ENCODE results near the gene AHNAK2.
"Not testable (repeated sequence)": the region's sequence is repeated elsewhere in the genome, so short reads cannot be mapped to it uniquely, and the experiment has no call there.

Gene AHNAK2

DNA sequence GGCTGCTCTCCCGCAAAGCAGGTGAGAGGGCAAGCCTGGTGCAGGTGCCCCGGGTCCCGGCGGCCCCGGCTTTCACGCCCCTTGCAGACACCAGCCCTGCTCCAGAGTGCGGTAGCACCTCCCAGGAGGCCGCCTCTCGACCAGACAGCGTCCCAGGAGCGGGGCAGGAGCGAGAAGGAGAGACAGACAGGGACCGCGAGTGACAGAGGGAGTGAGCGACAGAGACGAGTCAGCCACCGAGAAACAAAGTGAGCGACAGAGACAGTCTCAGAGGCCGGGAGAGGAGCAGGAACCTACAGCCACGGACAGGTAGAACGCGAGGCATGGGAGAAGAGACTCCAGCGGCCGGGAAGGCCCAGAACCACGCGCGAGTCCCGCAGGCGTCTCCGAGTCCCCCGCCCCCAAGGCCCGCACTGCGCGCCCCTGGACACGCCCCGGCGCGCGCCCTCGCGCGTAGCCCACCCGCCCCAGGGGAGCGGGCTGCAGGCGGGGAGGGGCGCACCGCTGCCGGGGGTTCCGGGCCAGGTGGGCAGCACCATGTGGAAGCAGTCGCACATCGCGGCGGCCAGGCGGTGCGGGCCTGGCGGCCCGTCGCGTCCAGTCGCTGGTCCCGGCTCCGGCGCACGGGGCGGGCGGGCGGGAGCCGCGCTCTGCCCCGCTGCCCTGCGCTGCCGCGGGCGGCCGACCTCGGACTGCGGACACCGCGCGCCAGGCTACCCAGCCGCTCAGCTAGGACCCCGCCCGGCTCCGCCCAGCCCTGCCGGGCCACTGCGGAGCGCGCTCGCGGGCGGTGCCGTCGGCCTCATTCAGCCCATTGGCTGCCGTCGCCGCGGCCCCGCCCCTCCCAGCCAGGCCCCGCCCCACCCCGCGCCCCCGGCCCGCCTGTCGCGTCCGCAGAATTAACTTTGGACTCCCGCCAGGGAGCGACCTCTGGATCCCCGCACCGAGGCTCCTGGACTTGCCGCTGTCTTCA, at the start of gene AHNAK2:
Gene AHNAK2 (minus strand): TSS at position 694 of the 973 bp plus-strand sequence. CDS start 137 bp downstream, at position 557.
- peak; percentile 77 for DNase-seq

DNA sequence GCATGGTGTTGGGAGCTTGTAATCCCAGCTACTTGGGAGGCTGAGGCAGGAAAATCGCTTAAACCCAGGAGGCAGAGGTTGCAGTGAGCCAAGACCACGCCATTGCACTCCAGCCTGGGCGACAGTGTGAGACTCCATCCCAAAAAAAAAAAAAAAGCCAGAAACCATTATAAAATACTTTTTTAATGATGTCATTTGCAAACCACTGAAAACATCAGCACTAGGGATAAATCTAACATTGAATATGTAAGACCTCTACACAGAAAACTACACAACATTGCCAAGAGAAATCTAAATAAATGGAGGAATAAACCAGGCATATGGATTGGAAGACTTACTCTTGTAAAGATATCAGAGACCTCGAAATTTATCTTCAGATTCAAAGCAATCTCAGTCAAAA, 49.5 kb upstream of the AHNAK2 start:
- not testable (repeated sequence) for DNase-seq

DNA sequence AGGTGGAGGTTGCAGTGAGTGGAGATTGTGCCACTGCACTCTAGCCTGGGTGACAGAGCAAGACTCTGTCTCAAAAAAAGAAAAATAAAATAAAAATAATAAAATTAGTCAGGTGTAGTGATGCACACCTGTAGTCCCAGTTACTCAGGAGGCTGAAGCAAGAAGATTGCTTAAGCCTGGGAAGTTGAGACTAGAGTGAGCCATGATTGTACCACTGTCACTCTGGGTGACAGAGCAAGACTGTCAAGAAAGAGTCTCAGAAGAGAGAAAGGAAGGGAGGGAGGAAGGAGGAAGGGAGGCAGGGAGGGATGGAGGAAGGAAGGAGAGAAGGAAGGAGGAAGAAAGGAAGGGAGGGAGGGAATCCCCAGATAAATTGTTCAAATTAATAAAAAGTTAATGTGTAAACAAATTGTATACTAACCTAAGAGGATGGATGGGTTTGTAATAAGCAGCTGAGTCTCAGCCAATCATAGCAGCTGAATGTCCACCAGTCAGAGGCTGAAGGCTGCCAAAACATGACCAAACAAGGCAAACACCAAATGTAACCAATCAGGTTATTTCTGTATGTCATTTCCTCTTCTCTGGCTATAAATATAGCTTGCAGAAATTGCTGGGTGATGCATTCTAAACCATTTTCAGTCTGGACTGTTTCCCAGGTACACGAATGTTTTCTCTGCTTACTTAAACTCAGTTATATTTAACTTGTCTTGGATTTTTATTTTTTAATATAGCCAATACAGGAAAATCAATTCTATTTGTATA, 48.8 kb upstream of the AHNAK2 start:
- DNase-seq = peak; percentile 24

DNA sequence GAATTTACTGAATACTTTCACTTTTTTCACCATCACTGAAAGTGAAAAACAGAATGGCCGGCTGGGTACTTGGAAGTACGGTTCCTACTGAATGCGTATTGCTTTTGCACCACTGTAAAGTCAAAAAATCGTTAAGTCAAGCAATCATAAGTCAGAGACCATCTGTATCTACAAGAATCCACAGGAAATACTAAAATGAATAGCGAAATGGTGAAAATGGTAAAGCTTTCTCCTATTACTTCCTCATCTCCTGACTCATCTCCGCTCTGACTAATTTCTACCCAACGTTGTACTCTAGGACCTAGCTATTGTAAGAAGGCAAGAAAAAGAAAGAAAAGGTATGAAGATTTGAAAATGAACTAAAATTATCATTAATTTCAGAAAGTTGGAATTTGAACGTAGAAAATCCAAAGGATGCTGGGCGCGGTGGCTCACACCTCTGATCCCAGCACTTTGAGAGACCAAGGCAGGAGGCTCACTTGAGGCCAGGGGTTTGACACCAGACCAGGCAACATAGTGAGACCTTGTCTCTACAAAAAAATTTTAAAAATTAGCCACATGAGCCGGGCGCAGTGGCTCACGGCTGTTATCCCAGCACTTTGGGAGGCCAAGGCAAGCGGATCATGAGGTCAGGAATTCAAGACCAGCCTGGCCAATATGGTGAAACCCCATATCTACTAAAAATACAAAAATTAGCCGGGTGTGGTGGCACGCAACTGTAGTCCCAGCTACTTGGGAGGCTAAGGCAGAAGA, 48.0 kb upstream of the AHNAK2 start:
- peak; percentile 56 for DNase-seq

DNA sequence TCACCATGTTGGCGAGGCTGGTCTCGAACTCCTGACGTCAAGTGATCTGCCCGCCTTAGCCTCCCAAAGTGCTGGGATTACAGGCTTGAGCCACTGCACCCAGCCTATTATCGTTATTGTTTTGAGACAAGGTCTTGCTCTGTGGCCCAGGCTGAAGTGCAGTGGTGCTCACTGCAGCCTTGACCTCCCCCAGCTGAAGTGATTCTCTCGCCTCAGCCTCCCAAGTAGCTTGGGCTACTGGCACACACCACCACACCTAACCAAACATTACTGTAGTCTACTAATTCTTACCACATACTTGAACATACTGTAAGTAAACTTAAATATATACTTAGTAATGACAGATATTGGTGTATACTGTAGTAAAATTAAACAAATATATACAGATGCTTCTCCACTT, 47.3 kb upstream of the AHNAK2 start:
- no peak for DNase-seq

DNA sequence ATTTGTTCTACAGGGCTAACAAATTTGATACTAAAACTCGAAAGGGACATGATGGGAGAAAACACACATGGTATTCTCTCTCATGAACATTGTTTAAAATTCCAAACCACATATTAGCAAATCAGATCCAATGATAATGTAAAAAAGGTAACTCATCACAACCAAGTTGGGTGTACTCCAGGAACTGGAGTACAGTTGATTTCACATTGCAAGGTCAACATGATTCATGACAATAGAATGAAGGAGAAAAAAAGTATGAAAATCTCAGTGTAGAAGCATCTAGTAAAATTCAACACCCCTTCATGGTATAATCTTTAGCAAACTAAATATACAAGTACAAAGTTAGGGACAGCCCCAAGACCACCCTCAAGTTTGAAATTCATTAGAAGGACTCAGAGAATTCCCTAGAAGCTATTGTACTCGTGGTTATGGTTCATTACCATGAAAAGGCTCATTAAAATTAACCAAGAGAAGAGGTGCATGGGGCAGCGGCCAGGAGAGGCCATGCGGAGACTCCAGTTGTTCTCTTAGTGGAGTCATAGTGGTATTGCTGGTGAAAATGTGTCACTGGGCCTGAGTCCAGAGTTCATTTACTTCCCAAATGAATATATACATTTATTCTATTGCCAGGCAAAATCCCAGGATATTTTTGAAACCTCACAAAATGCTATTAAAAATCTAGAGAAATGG, 45.8 kb upstream of the AHNAK2 start:
- DNase-seq = peak; percentile 71

DNA sequence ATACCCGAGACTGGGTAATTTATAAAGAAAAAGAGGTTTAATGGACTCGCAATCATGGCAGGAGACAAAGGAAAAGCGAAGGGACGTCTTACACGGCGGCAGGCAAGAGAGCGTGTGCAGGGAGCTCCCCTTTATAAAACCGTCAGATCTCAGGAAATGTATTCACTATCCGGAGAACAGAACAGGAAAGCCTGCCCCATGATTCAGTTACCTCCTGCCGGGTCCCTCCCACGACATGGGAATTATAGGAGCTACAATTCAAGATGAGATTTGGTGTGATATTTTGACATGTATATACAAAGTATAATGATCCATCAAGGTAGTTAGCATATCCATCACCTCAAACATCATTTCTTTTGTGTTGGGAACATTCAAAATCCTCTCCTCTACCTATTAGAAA, 45.0 kb upstream of the AHNAK2 start:
- peak; percentile 70 for DNase-seq

DNA sequence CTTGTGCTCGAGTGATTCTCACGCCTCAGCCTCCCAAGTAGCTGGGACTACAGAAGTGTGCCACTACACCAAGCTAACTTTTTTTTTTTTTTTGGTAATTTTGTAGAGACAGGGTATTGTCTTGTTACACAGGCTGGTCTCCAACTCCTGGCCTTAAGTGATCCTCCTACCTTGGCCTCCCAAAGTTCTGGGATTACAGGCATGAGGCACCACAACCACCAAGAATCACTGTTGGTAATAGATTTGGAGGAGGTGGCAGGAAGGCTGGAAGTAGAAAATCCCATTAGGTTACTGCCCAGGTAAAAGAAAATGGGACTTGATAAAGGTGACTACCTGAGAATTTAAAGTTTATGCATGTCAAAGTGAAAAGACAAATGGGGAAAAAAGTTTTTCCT, 44.1 kb upstream of the AHNAK2 start:
- peak; percentile 37 for DNase-seq

DNA sequence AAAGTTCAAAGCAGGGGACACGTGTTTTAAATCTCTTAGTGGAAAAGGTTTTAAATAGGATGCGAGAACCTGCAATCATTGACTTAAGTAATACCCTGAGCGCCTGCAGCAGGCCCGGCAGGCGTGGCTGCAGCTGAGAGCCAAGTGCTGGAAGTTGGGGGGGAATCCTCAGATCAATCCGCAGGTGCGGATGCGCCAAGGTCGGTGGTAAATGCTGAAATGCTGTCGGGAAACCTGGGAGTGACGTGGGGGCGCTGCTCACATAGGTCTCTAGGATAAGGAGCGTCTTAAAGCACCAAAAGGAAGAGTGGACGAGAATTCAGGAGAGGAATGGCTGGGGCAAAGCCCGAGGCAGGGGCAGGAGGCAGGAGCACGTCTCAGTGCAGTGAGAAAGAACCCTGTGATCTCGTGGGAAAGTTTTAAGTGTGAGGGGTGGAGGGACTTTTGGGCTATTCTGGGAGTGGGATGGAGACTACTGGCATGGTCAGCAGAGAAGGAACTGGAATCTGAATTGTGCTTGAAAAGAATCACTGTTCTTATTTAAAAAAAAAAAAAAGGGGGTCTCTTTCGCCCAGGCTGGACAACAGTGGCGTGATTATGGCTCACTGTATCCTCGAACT, 43.6 kb upstream of the AHNAK2 start:
- DNase-seq = peak; percentile 26

DNA sequence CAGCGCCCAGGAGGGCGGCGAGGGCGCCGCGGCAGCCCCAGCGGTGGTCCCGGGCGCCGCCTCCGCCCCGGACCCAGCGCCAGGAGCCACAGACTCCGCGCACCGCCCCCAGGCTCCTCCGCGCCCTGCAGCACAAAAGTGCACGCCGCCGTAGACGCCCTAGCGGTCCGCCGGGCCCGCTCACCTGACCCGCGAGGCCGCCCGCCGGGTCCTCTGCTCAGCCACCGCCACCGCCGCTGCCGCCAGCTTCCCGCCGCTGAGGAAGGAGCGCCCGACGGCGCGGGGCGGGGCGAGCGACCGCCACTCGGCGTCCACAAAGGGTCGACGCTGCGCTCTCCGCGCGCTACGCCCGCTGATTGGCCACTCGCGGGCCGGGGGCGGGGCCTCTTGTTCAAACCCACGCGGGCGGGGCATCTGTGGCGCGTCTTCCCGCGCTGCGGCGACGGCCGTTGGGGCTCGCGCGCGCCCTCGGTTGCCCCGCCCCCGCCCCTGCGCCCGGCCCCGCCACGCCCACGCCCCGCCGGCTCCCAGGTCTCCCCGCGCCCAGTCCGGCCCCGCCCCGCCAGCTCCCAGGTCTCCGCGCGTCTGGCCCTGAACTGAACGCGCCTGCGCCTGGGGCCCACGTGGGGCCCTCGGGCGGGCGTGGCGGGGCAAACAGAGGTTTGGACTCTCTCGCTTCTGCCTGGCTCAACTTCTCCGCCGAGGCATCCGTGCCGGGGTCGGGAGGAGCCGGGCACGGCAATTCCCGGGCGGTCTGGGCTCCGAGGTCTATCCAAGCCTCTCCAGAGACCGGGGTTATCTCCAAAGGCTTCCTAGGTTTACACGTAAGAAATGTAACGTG, 42.9 kb upstream of the AHNAK2 start, which contains the start of gene CDCA4:
Gene CDCA4 (minus strand): TSS at position 269 of the 841 bp plus-strand sequence. CDS start 9,154 bp downstream, outside the sequence.
- peak; percentile 91 for DNase-seq

DNA sequence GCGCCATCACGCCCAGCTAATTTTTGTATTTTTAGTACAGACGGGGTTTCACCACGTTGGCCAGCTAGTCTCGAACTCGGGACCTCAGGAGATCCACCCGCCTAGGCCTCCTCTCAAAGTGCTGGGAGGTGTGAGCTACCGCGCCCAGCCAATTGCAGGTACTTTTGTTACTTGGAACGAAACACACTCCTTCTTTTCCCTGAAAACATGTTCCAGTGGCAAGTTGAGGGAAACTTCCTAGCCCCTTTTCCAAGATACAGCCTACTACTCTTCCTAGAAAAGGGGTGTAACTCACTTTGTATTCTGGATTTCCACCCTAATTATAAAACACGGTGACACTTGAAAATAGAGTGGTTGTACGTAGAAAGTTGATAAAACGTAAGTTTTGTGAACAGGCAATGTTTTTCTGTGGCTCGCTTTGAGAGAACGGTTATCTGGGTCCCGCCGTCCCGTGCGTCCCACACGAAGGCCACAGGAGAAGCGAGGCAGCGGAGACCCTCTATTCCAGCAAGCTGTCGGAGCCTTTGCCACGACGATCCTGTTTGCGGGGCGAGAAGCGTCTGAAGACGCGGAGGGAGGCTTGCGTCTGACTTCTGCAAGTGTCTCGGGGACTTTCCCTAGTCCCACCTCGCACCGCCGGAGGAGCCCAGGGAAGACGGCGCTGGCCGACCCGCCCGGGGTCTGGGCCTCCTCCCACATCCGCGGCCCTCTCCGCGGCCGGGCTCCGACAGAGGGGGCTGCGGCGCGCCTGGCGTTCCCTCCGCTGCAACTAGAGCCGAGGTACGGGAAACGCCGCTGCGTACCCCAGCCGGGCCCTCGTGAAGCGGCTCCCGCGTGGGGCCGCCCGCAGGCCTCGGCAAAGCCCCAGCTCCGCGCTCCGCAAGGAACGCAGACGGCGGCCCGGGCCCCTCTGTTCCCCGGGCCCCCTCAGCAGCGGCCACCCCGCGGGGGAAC, 42.0 kb upstream of the AHNAK2 start:
- no peak for DNase-seq

DNA sequence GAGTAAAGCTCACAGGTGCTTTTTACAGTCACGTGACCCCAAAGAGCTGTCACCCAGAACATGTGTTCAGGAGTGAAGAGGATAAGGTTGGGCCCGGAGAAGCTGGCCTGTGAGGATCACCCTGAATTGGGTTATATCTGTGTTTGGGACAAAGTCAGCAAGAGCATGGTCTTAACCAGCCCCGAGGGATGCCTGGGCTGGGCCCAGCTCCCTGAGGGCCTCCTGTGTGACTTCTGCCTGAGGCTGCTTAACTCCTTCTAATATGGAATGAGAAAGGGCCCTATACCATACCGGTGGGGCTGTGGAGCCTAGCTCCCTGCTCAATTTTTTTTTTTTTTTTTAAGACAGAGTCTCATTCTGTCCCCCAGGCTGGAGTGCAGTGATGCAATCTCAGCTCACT, 40.2 kb upstream of the AHNAK2 start:
- no peak for DNase-seq

DNA sequence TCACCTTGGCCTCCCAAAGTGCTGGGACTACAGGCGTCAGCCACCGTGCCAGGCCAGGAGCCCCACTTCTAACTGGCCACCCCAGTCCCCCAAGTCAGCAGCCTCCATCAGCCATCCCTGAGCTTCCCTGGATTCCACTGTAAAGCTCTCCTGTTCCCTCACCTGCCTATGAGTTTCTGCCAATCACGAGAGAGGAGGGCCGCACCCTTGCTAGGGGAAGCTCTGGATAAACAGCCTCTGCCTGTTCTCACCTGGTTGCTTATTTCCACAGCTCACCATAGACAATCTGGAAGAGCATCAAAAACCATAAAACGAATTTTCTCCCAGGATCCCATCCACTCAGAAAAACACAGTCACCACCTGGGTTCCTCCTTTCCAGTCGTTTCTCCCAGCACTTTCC, 37.7 kb upstream of the AHNAK2 start:
- no peak for DNase-seq

DNA sequence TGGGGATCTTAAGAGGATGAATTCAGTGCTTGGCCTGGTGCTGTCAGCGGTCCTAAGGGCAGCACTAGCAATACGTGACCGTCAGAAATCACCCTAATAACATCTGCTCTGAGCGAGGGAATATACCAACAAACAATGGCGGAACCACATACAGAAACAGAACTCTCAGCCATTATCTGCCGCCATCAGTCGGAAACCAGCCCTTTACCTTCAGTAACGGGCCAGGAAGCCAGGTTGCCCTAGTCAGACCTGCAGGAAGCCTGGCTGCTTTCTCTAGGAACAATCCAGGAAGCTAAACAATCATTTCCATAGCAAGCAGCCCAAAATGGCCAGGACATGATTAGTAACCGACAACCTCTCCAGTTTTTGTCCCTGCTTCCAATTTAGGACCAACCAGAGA, 37.1 kb upstream of the AHNAK2 start:
- DNase-seq = no peak

DNA sequence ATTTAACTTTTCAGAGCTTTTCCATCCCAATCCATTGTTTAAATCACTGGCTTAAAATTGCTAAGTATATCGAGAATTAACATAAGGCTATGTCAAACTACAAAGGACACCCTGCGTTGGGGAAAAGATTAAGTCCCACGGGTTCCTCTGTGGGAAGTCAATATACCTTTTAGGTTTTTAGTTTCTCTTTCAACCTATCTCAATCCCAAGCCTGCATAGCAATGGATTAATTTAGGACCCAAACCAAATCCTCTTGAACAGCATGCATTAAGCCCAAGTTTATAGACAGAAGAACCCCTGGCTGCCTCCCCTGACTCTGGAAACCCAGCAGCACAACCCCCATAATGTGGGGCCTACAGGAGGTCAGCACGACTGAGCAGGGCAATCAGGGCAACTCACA, 36.5 kb upstream of the AHNAK2 start:
- DNase-seq = no peak

DNA sequence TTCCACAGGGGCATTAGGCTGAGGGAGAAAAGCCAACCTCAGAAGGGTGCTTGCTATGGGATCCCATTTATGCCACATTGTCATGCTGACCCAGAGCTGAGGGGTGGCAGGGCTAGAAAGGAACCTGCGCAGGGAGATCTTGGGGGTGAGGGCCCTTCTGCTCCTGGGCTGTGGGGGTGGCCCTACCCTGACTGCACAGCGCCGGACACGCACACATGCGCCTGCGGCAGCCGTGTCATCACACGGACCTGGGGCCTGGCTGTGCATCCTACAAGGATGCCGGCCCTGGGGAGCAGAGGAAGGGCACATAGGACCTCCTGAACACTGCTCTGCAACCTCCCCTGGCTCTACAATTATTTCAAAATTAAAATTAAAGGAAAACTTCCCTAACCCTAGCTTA, 35.9 kb upstream of the AHNAK2 start:
- no peak for DNase-seq

DNA sequence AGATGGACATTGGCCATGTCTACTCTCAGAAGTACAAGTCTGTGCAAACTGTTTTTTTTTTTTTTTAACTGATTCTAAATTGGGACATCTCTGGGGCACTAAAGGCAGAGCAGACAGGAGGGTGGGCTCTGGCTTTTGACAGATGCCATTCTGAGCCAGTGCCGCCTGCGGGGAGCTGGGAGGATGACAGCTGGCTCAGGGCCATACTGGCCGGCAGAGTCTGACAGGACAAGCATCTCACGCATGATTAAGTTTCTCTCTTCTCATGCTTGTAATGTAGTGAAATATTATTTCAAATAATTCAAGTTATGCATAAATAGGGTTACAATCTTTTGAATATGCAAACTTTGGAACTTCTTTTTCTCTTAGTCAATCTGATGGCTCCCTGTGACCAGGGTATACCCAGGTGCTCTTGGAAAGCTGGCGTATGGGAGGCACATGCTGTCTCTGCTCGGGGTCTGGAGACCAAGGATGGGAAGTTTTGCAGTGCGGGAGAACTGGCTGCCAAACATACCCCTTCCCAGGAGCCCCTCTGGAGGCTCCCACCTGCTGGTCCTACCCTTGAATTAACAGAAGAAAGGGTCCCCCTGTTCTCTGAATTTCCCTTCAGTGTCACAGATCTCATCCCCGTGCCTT, 35.1 kb upstream of the AHNAK2 start:
- no peak for DNase-seq

DNA sequence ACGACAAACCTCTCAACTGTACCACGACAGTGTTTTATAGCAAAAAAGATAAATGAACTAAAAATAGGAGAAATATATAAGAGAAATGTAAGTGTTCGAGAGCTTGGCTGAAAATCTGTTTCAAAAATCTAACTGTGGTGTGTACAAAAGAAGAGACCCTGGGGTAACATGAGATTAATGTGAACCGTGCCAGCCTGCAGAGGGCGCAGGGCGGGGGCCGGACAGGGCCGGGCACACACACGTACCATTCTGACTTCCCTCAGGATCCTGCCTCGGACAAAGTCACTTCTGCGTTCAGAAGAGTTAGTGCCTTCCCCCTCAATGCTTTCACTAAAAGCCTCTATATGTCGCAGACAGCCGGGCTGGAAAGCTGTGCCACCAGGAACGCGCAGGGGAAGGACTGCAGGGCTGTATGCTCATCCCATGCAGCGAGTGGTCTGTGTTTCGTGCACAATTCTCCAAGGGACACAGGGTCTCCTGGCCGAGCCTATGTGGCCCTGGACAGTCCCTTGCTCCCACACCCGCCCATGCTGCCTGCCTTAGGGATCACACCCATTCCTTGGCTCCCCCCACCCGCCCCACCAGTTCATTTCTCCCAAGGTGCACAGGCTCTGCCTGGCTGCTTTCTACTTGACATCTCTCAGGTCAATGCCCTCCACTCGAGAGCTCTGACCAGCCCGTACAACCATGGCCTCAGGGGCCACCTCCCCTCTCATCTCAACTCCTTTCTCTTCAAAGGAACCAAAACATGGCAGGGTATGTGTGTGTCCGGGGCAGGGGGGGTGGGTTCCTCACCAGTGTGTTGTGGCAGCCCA, 34.2 kb upstream of the AHNAK2 start:
- no peak for DNase-seq
